A549 (cell line): ENCODE measurements around the gene NMT1. TPM values are rescaled to one million over a fixed set of nuclear protein-coding genes. Genes with fewer than 3 reads are reported as not detected.
A peak's percentile ranks its signal among the peaks of the same experiment; 100 is the strongest.

ENCODE experiments used
- ATOH8 ChIP-seq: fragments of 250-450 bp; sonication (Bioruptor Pico); IDR thresholded peaks from 2 replicates; pipeline ENCODE4 v1.5.0; 2020; ENCODE audit warnings: low read depth, mild to moderate bottlenecking, moderate library complexity
- BCL3 ChIP-seq: fragments of >200 bp; sonication (Bioruptor Twin); formaldehyde crosslinking; IDR thresholded peaks from 3 replicates; pipeline ENCODE4 v1.6.1; 2016
- BHLHE40 ChIP-seq: IDR thresholded peaks from 2 replicates; pipeline ENCODE4 v1.6.1; 2012; ENCODE audit warnings: low read depth, low read length, inconsistent platforms
- CHD4 ChIP-seq: fragments of 200-600 bp; sonication (generic); IDR thresholded peaks from 2 replicates; pipeline ENCODE4 v1.6.1; 2016; ENCODE audit warnings: antibody characterized with exemption, mild to moderate bottlenecking, borderline replicate concordance
- ELK1 ChIP-seq: fragments of 150-350 bp; IDR thresholded peaks from 2 replicates; pipeline ENCODE4 v1.6.1; 2014; ENCODE audit warnings: low read depth, mild to moderate bottlenecking, low read length
- EP300 ChIP-seq, 2 experiments: fragments of >200 bp; sonication (Bioruptor Twin); formaldehyde crosslinking; IDR thresholded peaks; 2 replicates in 1 of 2; 3 replicates in 1 of 2; pipeline ENCODE4 v1.6.1; 2016 to 2017
- GATA3 ChIP-seq: IDR thresholded peaks from 2 replicates; pipeline ENCODE4 v1.6.1; 2012; ENCODE audit warnings: borderline replicate concordance
- HOXB13 ChIP-seq: fragments of 250-450 bp; sonication (Bioruptor Pico); IDR thresholded peaks from 2 replicates; pipeline ENCODE4 v1.5.0; 2020; ENCODE audit warnings: low read depth, mild to moderate bottlenecking, moderate library complexity
- HOXB5 ChIP-seq: fragments of 250-450 bp; sonication (Bioruptor Pico); IDR thresholded peaks from 2 replicates; pipeline ENCODE4 v1.5.0; 2020; ENCODE audit warnings: mild to moderate bottlenecking, moderate library complexity
- MAX ChIP-seq: IDR thresholded peaks from 2 replicates; pipeline ENCODE4 v1.6.1; 2012
- PBX3 ChIP-seq: IDR thresholded peaks from 2 replicates; pipeline ENCODE4 v1.6.1; 2012
- POLR2A ChIP-seq: IDR thresholded peaks from 2 replicates; pipeline ENCODE4 v1.6.1; 2012; ENCODE audit warnings: mild to moderate bottlenecking, low read length
- RAD21 ChIP-seq, 2 experiments: fragments of >200 bp in 1 of 2; sonication (Bioruptor Twin) in 1 of 2; formaldehyde crosslinking in 1 of 2; IDR thresholded peaks in 1 of 2; conservative IDR thresholded peaks in 1 of 2; 2 replicates in 1 of 2; 3 replicates in 1 of 2; pipeline ENCODE4 v1.6.1; 2012 to 2018; ENCODE audit warnings: inconsistent platforms in 1 of 2
- REST ChIP-seq: fragments of 200-600 bp; sonication (generic); IDR thresholded peaks from 2 replicates; pipeline ENCODE4 v1.6.1; 2016; ENCODE audit warnings: antibody characterized with exemption, mild to moderate bottlenecking, moderate library complexity
- polyA plus RNA-seq, 4 experiments: library from polyadenylated mRNA; depleted of rRNA in 3 of 4; stranded (reverse); fragments of >200 nt; fragmentation: RNase III in 1 of 4; extraction: RNeasy Plus Mini Kit Qiagen cat#74134 plus additional on column Dnase treatment in 1 of 4; gene quantifications; 2 replicates in 3 of 4; 3 replicates in 1 of 4; pipeline ENCODE4 v1.2.3, GENCODE V29; 2011 to 2017

The NMT1 gene
- polyA plus RNA-seq, 2 of the 4 experiments (the other 2 are of a cell fraction) = 82.9 to 270 TPM

GRCh38 chr17:45132572-45133463 lies 71.7 kb downstream of the NMT1 start (continued):
- 0 out of 2 replicates have a peak, but pooled peaks have one; percentile 56 for TF ChIP-seq ATOH8
- peak; percentile 63 for TF ChIP-seq POLR2A
- no peak for TF ChIP-seq REST
- TF ChIP-seq MAX = peak; percentile 71
- TF ChIP-seq ELK1 = no peak
- TF ChIP-seq GATA3 = 0 out of 2 replicates have a peak, but pooled peaks have one; percentile 22
- peak in 1 of 2 experiments; percentile 18; a peak in 1 of 5 replicates for TF ChIP-seq EP300 (IDR thresholded peaks at IDR 0.05)
- peak; percentile 96 to 98 for TF ChIP-seq RAD21 (conservative IDR thresholded peaks at IDR 0.05 in 1 of 2, IDR thresholded peaks at IDR 0.05 in 1 of 2)
- 0 out of 2 replicates have a peak, but pooled peaks have one; percentile 6 for TF ChIP-seq BHLHE40
- TF ChIP-seq PBX3 = 0 out of 2 replicates have a peak, but pooled peaks have one; percentile 46
- no peak for TF ChIP-seq HOXB13 (CRISPR knock-in tag)
- peak; percentile 91; the same call in 2 of the 3 replicates for TF ChIP-seq BCL3
- peak; percentile 59; the same call in 1 of the 2 replicates for TF ChIP-seq HOXB5 (CRISPR knock-in tag)
- peak; percentile 78; the same call in 1 of the 2 replicates for TF ChIP-seq CHD4
- TF ChIP-seq, all 56 proteins: peak for 22
